PC-3 (cell line): ENCODE measurements around the gene ZFPL1. TPM values are rescaled to one million over a fixed set of nuclear protein-coding genes. Genes with fewer than 3 reads are reported as not detected.

Experiments
- ATAC-seq: fragments of 200-7000 bp; cut with Tn5 transposase; 2 replicates; pipeline ENCODE4 v1.9.1; 2020; ENCODE audit warnings: mild to moderate bottlenecking, moderate library complexity
- BruUV-seq: library from RNA; stranded (reverse); fragments of 400-500 nt; replicated peaks from 2 replicates; lab custom pipeline; 2021; lab: Mats Ljungman, UMichigan
- CTCF ChIA-PET: fragments of 300-600 bp; sonication (Branson Sonifier 250); formaldehyde crosslinking; loops from one replicate; lab custom pipeline; 2022; ENCODE audit warnings: antibody characterized with exemption; lab: Charles Lee
- POLR2A ChIA-PET: fragments of 300-600 bp; sonication (Branson Sonifier 250); formaldehyde crosslinking; loops from one replicate; lab custom pipeline; 2022; ENCODE audit warnings: antibody characterized with exemption; ENCODE audit not compliant: unreplicated experiment; lab: Charles Lee
- DNase-seq: peaks from one replicate; pipeline ENCODE4 v3.0.0-alpha.2; 2015
- H2AFZ ChIP-seq: fragments of 300-600 bp; sonication (generic); 2 replicates; pipeline ENCODE4 v1.6.0; 2016; ENCODE audit warnings: antibody characterized with exemption, low read length
- H3F3A ChIP-seq: fragments of 300-600 bp; sonication (generic); one replicate; pipeline ENCODE4 v1.6.0; 2017; ENCODE audit warnings: antibody characterized with exemption, low read length, control low read depth, mild to moderate bottlenecking; ENCODE audit not compliant: unreplicated experiment
- H3K27ac ChIP-seq: fragments of 300-600 bp; sonication (generic); 2 replicates; pipeline ENCODE4 v1.5.1; 2016; ENCODE audit warnings: mild to moderate bottlenecking, low read length
- H3K27me3 ChIP-seq: fragments of 300-600 bp; sonication (generic); 2 replicates; pipeline ENCODE4 v1.6.1; 2016; ENCODE audit warnings: low read length, mixed read lengths
- H3K36me3 ChIP-seq: fragments of 300-600 bp; sonication (generic); 2 replicates; pipeline ENCODE4 v1.6.1; 2016; ENCODE audit warnings: low read depth, mixed run types, low read length, mixed read lengths
- H3K4me1 ChIP-seq: fragments of 300-600 bp; sonication (generic); 2 replicates; pipeline ENCODE4 v1.5.1; 2016; ENCODE audit warnings: low read length; ENCODE audit not compliant: insufficient read depth
- H3K4me2 ChIP-seq: fragments of 300-600 bp; sonication (generic); 2 replicates; pipeline ENCODE4 v1.6.0; 2016; ENCODE audit warnings: low read length
- H3K4me3 ChIP-seq: fragments of 300-600 bp; sonication (generic); 2 replicates; pipeline ENCODE4 v1.5.1; 2016; ENCODE audit warnings: mild to moderate bottlenecking, low read length, mixed read lengths
- H3K79me2 ChIP-seq: fragments of 300-600 bp; sonication (generic); 2 replicates; pipeline ENCODE4 v1.6.1; 2017; ENCODE audit warnings: low read length, mixed read lengths
- H3K9ac ChIP-seq: fragments of 300-600 bp; sonication (generic); 2 replicates; pipeline ENCODE4 v1.6.0; 2016; ENCODE audit warnings: mild to moderate bottlenecking, low read length
- H3K9me2 ChIP-seq: fragments of 300-600 bp; sonication (generic); replicated peaks from 2 replicates; pipeline ENCODE4 v1.6.1; 2016; ENCODE audit warnings: mixed run types, low read length, mixed read lengths
- H3K9me3 ChIP-seq: fragments of 300-600 bp; sonication (generic); 2 replicates; pipeline ENCODE4 v1.6.1; 2016; ENCODE audit warnings: low read length, mixed read lengths
- H4K20me1 ChIP-seq: fragments of 300-600 bp; sonication (generic); 2 replicates; pipeline ENCODE4 v1.6.1; 2016; ENCODE audit warnings: low read length, mixed read lengths
- CTCF ChIP-seq: fragments of 300-600 bp; sonication (generic); conservative IDR thresholded peaks from 2 replicates; pipeline ENCODE4 v1.5.1; 2017; ENCODE audit warnings: antibody characterized with exemption, low read depth, mild to moderate bottlenecking, low read length
- EZH2 ChIP-seq: fragments of 300-600 bp; sonication (generic); IDR thresholded peaks from one replicate; pipeline ENCODE4 v1.6.1; 2017; ENCODE audit warnings: antibody characterized with exemption, mild to moderate bottlenecking, low read length; ENCODE audit not compliant: unreplicated experiment
- EZH2phosphoT487 ChIP-seq: fragments of 300-600 bp; sonication (generic); IDR thresholded peaks from 2 replicates; pipeline ENCODE4 v1.6.1; 2018; ENCODE audit warnings: mild to moderate bottlenecking, antibody characterized with exemption, low read length, borderline replicate concordance
- intact Hi-C: fragments of 100-400 bp; cut with micrococcal nuclease; formaldehyde crosslinking; loops from 2 replicates; pipeline ENCODE4 v1.9.0; 2023
- total RNA-seq: library from RNA; depleted of rRNA; stranded (reverse); fragments of >200 nt; gene quantifications from 2 replicates; pipeline ENCODE4 v1.2.3, GENCODE V29; 2014

ZFPL1 gene
- total RNA-seq, 1 experiment from 2014 or later, result 103 TPM

GRCh38 chr11:65125197-65126056 is 41.4 kb downstream of the ZFPL1 start:
- no peak overlapping the region for H3K27ac ChIP-seq
- POLR2A ChIA-PET, result no interaction called here
- DNase-seq (no peak), ATAC-seq (no peak)
- peaks cover 19% of the 10 kb centered on the region for H3K4me1 ChIP-seq
- peaks cover 1% of the 10 kb centered on the region for H3F3A ChIP-seq
- TF ChIP-seq EZH2phosphoT487 (no peak), EZH2 (no peak), CTCF (no peak)
- no TSS peak for BruUV-seq
- peaks cover 41% of the 10 kb centered on the region for H3K36me3 ChIP-seq
- H3K9ac ChIP-seq, result no peak overlapping the region
- H3K27me3 ChIP-seq, result no peaks in the 10 kb centered on the region
- no peaks in the 10 kb centered on the region for H3K9me2 ChIP-seq
- intact Hi-C loops, result no loop called here
- peaks cover 47% of the 10 kb centered on the region for H3K79me2 ChIP-seq
- H2AFZ ChIP-seq, result no peak overlapping the region
- H3K4me3 ChIP-seq, result no peak overlapping the region
- H4K20me1 ChIP-seq, result 0 out of 2 replicates have a peak, but pooled peaks cover under 1% of the 10 kb centered on the region
- CTCF ChIA-PET, result no interaction called here
- no peaks in the 10 kb centered on the region for H3K9me3 ChIP-seq
- H3K4me2 ChIP-seq, result no peak overlapping the region

- Histone ChIP-seq H2AFZ (no peak overlapping the region), H3K36me3 (peaks cover 42% of the 10 kb centered on the region; the same call in 1 of the 2 replicates), H3K9me3 (no peaks in the 10 kb centered on the region), H3K9me2 (no peaks in the 10 kb centered on the region), H3K4me1 (peaks cover 12% of the 10 kb centered on the region), H3K27me3 (no peaks in the 10 kb centered on the region), H3K79me2 (peaks cover 41% of the 10 kb centered on the region), H3K4me3 (no peak overlapping the region), H3F3A (no peaks in the 10 kb centered on the region), H3K9ac (no peak overlapping the region), H3K27ac (no peak overlapping the region), H4K20me1 (no peaks in the 10 kb centered on the region), H3K4me2 (no peak overlapping the region)
- ATAC-seq (no peak), DNase-seq (no peak)
- ChIA-PET POLR2A (no interaction called here), CTCF (no interaction called here)
- intact Hi-C loops, result no loop called here
- no TSS peak for BruUV-seq
- no peak for TF ChIP-seq EZH2phosphoT487
- no peak for TF ChIP-seq EZH2
- TF ChIP-seq CTCF, result no peak
Measured at GRCh38 chr11:65126624-65127274, 42.7 kb downstream of the ZFPL1 start.
